ENCODE results near the gene CARNS1. TPM values are rescaled to one million over a fixed set of nuclear protein-coding genes. Genes with fewer than 3 reads are reported as not detected.
A peak's percentile ranks its signal among the peaks of the same experiment; 100 is the strongest.

Gene CARNS1, protein sequence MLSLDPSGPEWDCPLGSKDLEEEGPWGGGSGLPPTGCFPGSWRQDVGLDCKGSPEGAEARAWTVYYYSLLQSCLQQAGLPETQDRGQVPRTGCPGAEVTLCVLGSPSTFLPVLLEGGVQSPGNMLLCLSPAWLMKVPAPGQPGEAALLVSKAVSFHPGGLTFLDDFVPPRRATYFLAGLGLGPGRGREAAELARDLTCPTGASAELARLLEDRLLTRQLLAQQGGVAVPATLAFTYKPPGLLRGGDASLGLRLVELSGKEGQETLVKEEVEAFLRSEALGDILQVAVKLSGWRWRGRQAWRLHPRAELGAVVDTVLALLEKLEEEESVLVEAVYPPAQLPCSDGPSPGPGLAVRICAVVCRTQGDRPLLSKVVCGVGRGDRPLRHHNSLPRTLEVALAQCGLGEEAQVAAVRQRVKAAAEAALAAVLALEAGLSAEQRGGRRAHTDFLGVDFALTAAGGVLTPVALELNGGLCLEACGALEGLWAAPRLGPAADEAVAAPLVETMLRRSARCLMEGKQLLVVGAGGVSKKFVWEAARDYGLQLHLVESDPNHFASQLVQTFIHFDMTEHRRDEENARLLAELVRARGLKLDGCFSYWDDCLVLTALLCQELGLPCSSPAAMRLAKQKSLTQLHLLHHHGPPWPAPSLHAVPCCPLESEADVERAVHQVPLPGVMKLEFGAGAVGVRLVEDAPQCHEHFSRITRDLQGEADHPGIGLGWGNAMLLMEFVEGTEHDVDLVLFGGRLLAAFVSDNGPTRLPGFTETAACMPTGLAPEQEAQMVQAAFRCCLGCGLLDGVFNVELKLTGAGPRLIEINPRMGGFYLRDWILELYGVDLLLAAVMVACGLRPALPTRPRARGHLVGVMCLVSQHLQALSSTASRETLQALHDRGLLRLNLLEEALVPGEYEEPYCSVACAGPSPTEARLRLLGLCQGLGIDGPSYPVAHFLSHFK
- 1.7 TPM for total RNA-seq

DNA sequence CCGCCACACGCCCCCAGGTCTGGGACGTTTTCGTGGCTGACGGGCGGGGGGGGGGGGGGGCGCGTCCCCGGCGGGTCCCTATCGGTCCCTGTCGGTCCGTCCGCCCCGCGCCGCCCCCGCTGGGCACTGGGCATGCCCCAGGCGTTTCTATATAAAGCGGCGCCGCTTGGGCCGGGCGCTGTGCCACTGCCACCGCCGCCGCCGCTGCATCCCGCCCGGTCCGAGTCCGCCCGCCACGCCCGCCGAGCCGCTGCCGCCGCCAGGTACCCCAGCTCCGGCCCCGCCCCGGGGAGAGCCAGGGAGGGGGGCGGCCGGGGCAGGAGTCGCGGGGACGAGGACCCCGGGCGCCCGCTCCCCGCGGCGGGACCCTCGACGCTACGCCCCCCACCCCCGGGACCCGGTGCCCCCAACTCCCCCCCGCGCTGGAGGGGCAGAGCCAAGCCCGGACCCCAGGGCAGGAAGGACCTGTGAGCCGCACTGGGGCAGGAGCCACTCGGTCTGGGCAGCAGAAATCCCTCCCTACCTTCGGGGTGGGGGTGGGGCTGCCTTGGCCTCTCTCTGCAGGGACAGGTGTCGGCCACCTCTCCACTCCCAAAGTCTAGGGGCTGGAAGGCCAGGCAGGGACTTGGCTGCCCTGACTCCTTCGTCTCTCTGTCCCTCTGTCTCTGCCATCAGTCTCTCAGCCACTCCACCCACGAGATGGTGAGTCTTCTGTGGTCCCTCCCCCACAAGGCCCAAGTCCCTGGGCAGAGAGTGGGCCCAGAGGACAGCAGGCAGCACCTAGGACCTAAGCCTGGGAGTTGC lies at the start of gene CARNS1:
TSS of gene CARNS1 (plus strand) at position 178 of the 804 bp plus-strand sequence. CDS start at position 700, 522 bp downstream.
- Histone ChIP-seq H3K9me3 (no peaks in the 10 kb centered on the region), H3K36me3 (no peaks in the 10 kb centered on the region), H3K27me3 (peaks cover 5% of the 10 kb centered on the region), H3K4me1 (peaks cover 57% of the 10 kb centered on the region), H3K4me3 (peak within 1 kb of the TSS; percentile 29 to 46), H3K27ac (peak within 1 kb of the TSS; percentile 33)
- intact Hi-C loops (cut with DNase I), result no loop called here
- no peak for TF ChIP-seq POLR2A (IDR thresholded peaks at IDR 0.05)
- TF ChIP-seq POLR2AphosphoS5 (IDR thresholded peaks at IDR 0.05; ENCODE audit: insufficient read depth in 1 of 2, low read depth in 1 of 2), result no peak
- TF ChIP-seq, protein P1, sequence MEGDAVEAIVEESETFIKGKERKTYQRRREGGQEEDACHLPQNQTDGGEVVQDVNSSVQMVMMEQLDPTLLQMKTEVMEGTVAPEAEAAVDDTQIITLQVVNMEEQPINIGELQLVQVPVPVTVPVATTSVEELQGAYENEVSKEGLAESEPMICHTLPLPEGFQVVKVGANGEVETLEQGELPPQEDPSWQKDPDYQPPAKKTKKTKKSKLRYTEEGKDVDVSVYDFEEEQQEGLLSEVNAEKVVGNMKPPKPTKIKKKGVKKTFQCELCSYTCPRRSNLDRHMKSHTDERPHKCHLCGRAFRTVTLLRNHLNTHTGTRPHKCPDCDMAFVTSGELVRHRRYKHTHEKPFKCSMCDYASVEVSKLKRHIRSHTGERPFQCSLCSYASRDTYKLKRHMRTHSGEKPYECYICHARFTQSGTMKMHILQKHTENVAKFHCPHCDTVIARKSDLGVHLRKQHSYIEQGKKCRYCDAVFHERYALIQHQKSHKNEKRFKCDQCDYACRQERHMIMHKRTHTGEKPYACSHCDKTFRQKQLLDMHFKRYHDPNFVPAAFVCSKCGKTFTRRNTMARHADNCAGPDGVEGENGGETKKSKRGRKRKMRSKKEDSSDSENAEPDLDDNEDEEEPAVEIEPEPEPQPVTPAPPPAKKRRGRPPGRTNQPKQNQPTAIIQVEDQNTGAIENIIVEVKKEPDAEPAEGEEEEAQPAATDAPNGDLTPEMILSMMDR (IDR thresholded peaks at IDR 0.05), result no peak
- DNase-seq (ENCODE audit: extremely low spot score in 2 of 2), result no peak

DNA sequence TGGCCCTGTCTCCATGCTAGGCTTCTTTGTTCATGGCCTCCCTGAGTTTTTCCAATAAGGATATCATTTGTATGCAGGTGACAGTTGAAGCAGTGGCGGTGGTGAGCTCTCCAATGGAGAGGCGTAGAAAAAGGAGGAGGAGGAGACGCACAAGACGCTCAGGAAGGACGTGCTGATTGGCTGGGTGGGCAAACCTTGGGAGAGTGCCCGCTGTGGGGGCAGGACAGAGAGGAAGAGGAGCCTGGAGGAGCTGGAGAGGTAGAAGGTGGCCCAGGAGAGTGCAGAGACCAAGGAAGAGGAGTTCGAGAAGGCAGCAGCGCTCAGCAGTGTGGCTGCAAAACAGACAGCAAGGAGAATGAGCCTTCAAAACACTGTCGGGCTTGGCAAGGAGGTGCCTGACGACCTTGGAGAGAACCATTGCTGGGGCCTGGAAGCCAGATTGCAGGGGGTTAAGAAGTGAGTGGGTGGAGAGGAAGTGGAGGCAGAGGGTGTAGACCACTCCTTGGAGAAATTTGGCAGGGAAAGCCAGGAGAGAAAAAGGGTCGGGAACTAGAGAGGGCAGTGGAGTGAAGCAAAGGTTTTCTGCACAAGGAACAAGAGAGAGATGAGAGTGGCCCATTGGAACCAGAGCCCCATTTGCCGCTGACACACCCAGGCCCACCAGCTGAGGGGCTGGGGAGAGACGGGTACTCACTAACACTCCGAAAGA lies 49.6 kb upstream of the CARNS1 start:
- peak overlapping the region; percentile 82 for H3K27ac ChIP-seq
- peaks cover 66% of the 10 kb centered on the region for H3K4me1 ChIP-seq
- H3K9me3 ChIP-seq, result no peaks in the 10 kb centered on the region
- peak overlapping the region in 1 of 2 donors; percentile 20 for H3K4me3 ChIP-seq
- no peaks in the 10 kb centered on the region for H3K36me3 ChIP-seq
- intact Hi-C loops (cut with DNase I), result no loop called here
- TF ChIP-seq POLR2AphosphoS5 (IDR thresholded peaks at IDR 0.05; ENCODE audit: insufficient read depth in 1 of 2, low read depth in 1 of 2) (no peak), POLR2A (IDR thresholded peaks at IDR 0.05) (no peak)
- TF ChIP-seq, protein P1 (IDR thresholded peaks at IDR 0.05), result no peak
- no peak for DNase-seq (ENCODE audit: extremely low spot score in 2 of 2)
- no peaks in the 10 kb centered on the region for H3K27me3 ChIP-seq

DNA sequence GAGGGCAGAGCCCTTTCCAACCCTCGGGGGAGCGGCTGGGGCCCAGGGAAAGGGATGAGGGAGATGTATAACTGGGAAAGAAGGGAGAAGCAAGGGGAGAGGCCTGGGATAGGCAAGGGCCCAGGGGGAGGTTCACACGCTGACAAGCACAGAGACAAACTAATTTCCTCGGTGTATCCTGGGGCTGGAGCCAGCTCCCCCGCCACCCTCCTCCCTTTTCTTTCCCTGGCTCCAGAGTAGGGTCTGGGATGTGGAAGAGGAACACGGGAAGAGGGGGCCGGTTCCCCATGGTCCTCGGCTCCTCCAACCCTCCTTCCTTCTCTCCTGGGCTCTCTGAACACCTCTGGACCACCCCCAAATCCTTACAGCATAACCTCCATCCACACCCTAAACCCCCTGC lies 48.9 kb upstream of the CARNS1 start:
- TF ChIP-seq, protein P1 (IDR thresholded peaks at IDR 0.05), result no peak
- TF ChIP-seq POLR2A (IDR thresholded peaks at IDR 0.05) (no peak), POLR2AphosphoS5 (IDR thresholded peaks at IDR 0.05; ENCODE audit: insufficient read depth in 1 of 2, low read depth in 1 of 2) (no peak)
- peak overlapping the region; percentile 82 for H3K27ac ChIP-seq
- intact Hi-C loops (cut with DNase I), result no loop called here

DNA sequence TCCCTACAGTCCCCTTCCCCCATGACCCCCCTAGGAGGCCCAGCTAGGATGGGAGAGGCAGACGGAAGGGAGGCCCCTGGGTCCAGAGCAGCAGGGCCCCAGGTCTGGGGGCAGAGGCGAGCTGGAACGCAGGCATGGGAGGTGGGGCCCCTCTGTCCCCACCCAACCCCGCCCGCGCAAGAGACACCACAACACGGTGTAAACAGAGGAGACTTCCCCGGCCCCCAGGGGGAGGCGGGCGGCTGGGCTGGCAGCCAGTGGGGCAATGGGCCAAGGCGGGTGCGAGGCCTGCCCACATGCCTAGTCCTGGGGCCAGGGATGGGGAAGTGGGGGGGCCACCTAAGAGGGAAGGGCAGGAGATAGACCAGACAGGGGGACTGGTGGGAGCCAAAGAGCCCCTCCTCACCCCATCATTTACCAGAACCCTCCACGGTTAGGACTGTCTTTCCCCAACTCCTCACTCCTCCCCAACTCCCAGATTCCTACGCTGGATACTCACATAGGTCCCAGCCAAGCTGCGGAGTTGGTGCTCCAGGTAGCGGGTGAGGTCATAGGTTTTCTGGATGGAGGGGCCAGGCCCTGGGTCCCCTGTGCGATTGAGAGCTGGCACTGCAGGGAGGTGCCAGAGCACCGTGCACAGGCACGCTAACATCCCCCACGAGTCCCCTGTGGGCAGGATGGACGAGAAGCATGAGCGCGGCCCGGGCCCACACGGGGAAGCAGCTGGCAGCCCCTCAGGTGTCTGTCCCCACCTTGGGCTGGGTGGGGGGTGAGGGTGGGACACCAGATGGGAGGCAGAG lies 48.3 kb upstream of the CARNS1 start:
- peak overlapping the region; percentile 5 to 20 for H3K4me3 ChIP-seq
- H3K27me3 ChIP-seq, result no peaks in the 10 kb centered on the region
- intact Hi-C loops (cut with DNase I), result no loop called here
- no peak for DNase-seq (ENCODE audit: extremely low spot score in 2 of 2)
- H3K36me3 ChIP-seq, result no peaks in the 10 kb centered on the region
- peaks cover 79% of the 10 kb centered on the region for H3K4me1 ChIP-seq
- peak overlapping the region; percentile 82 for H3K27ac ChIP-seq
- TF ChIP-seq POLR2AphosphoS5 (IDR thresholded peaks at IDR 0.05; ENCODE audit: insufficient read depth in 1 of 2, low read depth in 1 of 2) (peak in 1 of 2 donors; percentile 60), POLR2A (IDR thresholded peaks at IDR 0.05) (no peak)
- TF ChIP-seq, protein P1 (IDR thresholded peaks at IDR 0.05), result no peak
- no peaks in the 10 kb centered on the region for H3K9me3 ChIP-seq

More for the DNA sequence above, 48.9 kb upstream of the CARNS1 start:
- no peaks in the 10 kb centered on the region for H3K9me3 ChIP-seq
- H3K4me3 ChIP-seq, result peak overlapping the region; percentile 5 to 20
- H3K36me3 ChIP-seq, result no peaks in the 10 kb centered on the region
- DNase-seq (ENCODE audit: extremely low spot score in 2 of 2), result no peak
- peaks cover 73% of the 10 kb centered on the region for H3K4me1 ChIP-seq
- H3K27me3 ChIP-seq, result no peaks in the 10 kb centered on the region
